Fibroblast of lung (primary cell): ENCODE measurements around the gene DOP1B. TPM values are rescaled to one million over a fixed set of nuclear protein-coding genes. Genes with fewer than 3 reads are reported as not detected.

ENCODE experiments used
- DNase-seq, 2 donors: peaks; one replicate each; pipeline versions ENCODE4 v3.0.0 to v3.0.0-alpha.2; 2010; ENCODE audit warnings: low read depth in 2 of 2
- H2AFZ ChIP-seq: 2 replicates; pipeline ENCODE4 v1.5.1; 2012; ENCODE audit warnings: low read length, control low read depth, inconsistent platforms
- H3K27ac ChIP-seq: 2 replicates; pipeline ENCODE4 v1.5.1; 2011; ENCODE audit warnings: low read length, control low read depth; ENCODE audit not compliant: insufficient read depth
- H3K27me3 ChIP-seq: 2 replicates; pipeline ENCODE4 v1.5.1; 2011; ENCODE audit warnings: mild to moderate bottlenecking, low read length; ENCODE audit not compliant: control insufficient read depth, insufficient read depth
- H3K36me3 ChIP-seq: 2 replicates; pipeline ENCODE4 v1.5.1; 2011; ENCODE audit warnings: low read length; ENCODE audit not compliant: control insufficient read depth, insufficient read depth
- H3K4me1 ChIP-seq: 2 replicates; pipeline ENCODE4 v1.5.1; 2011; ENCODE audit warnings: low read length; ENCODE audit not compliant: control insufficient read depth, insufficient read depth; ENCODE audit errors: extremely low read depth
- H3K4me2 ChIP-seq: 2 replicates; pipeline ENCODE4 v1.5.1; 2011; ENCODE audit warnings: low read length, control low read depth; ENCODE audit not compliant: insufficient read depth; ENCODE audit errors: extremely low read depth
- H3K4me3 ChIP-seq, 4 experiments: fragments of 200-600 bp in 1 of 4; sonication (generic) in 1 of 4; replicated peaks in 1 of 4; 2 replicates each; pipeline ENCODE4 v1.5.1; 2011 to 2016; ENCODE audit warnings: low read length in 4 of 4, low read depth in 3 of 4, mild to moderate bottlenecking in 3 of 4, control low read depth in 2 of 4, inconsistent platforms in 1 of 4, mixed read lengths in 1 of 4; ENCODE audit not compliant: insufficient read depth in 1 of 4; ENCODE audit errors: control extremely low read depth in 1 of 4
- H3K79me2 ChIP-seq: 2 replicates; pipeline ENCODE4 v1.5.1; 2012; ENCODE audit warnings: mild to moderate bottlenecking, low read length, inconsistent platforms; ENCODE audit not compliant: control insufficient read depth, insufficient read depth
- H3K9ac ChIP-seq: 2 replicates; pipeline ENCODE4 v1.5.1; 2011; ENCODE audit warnings: mild to moderate bottlenecking, low read length, control low read depth; ENCODE audit not compliant: insufficient read depth
- H3K9me3 ChIP-seq: 2 replicates; pipeline ENCODE4 v1.5.1; 2012; ENCODE audit warnings: low read depth, low read length; ENCODE audit not compliant: control insufficient read depth, insufficient read depth
- H4K20me1 ChIP-seq: 2 replicates; pipeline ENCODE4 v1.5.1; 2011; ENCODE audit warnings: low read length; ENCODE audit not compliant: control insufficient read depth, insufficient read depth; ENCODE audit errors: extremely low read depth
- CTCF ChIP-seq, 2 donors: IDR thresholded peaks in 1 of 2; conservative IDR thresholded peaks in 1 of 2; 1 replicate in 1 of 2; 2 replicates in 1 of 2; pipeline ENCODE4 v1.5.1; 2011 to 2012; ENCODE audit warnings: low read length in 2 of 2, control low read depth in 1 of 2, inconsistent platforms in 1 of 2, low read depth in 1 of 2, mild to moderate bottlenecking in 1 of 2
- EZH2 ChIP-seq: IDR thresholded peaks from 2 replicates; pipeline ENCODE4 v1.5.1; 2012; ENCODE audit warnings: low read length, control low read depth, mild to moderate bottlenecking; ENCODE audit errors: missing control alignments
- polyA plus RNA-seq, 2 donors: library from polyadenylated mRNA; depleted of rRNA in 1 of 2; stranded (reverse) in 1 of 2; unstranded in 1 of 2; fragments of >200 nt; gene quantifications; 2 replicates each; pipeline ENCODE4 v1.2.1, GENCODE V29; 2011 to 2012; ENCODE audit warnings: missing spikeins in 1 of 2
- total RNA-seq: library from RNA; depleted of rRNA; stranded (reverse); fragments of >200 nt; gene quantifications from 2 replicates; pipeline ENCODE4 v1.2.1, GENCODE V29; 2014

DOP1B gene
- total and polyA plus RNA-seq, 2 donors (not counting 1 experiment from before 2014, with no cell fraction given), result 6.1 to 18.3 TPM

GRCh38 chr21:36117286-36117741 lies 39.3 kb upstream of the DOP1B start:
- H3K27me3 ChIP-seq, result no peaks in the 10 kb centered on the region
- no peak overlapping the region for H3K9ac ChIP-seq
- H3K4me2 ChIP-seq, result no peak overlapping the region
- no peak overlapping the region for H2AFZ ChIP-seq
- H4K20me1 ChIP-seq, result no peaks in the 10 kb centered on the region
- no peak for DNase-seq
- H3K4me1 ChIP-seq, result peaks cover 7% of the 10 kb centered on the region
- H3K27ac ChIP-seq, result no peak overlapping the region
- TF ChIP-seq EZH2 (no peak), CTCF (conservative IDR thresholded peaks at IDR 0.05 in 1 of 2, IDR thresholded peaks at IDR 0.05 in 1 of 2; ENCODE audit: low read depth in 1 of 2, low read length in 2 of 2) (no peak)
- H3K79me2 ChIP-seq, result no peaks in the 10 kb centered on the region
- no peaks in the 10 kb centered on the region for H3K36me3 ChIP-seq
- H3K4me3 ChIP-seq, result no peak overlapping the region
- no peaks in the 10 kb centered on the region for H3K9me3 ChIP-seq

DNA sequence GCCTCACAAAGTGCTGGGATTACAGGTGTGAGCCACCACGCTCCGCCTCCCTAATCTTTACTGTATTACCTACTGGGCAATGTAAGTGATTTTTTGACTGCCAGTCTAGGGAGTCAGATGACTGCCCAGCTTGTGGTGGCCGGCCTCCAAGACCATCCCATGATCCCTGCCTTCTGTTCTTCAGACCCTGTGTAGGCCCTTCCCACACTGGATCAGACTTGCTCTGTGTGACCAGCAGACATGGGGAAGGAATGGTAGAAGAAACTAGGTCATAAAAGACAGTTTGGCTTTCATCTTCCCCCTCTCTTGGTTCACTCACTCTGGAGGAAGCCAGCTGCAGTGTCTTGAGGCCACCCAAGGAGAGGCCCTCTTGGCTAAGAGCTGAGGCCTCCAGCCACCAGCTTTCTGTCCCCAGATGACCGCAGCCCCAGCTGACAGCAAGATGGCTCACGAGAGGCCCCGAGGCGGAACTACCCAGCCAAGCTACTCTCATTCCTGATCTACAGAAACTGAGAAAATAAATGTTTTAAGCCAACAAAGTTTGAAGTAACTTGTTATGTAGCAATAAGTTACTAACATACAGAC lies 36.2 kb upstream of the DOP1B start:
- no peak overlapping the region for H3K4me2 ChIP-seq
- no peaks in the 10 kb centered on the region for H3K36me3 ChIP-seq
- TF ChIP-seq CTCF (conservative IDR thresholded peaks at IDR 0.05 in 1 of 2, IDR thresholded peaks at IDR 0.05 in 1 of 2; ENCODE audit: low read depth in 1 of 2, low read length in 2 of 2), result no peak
- TF ChIP-seq EZH2, result no peak
- H3K27ac ChIP-seq, result no peak overlapping the region
- no peaks in the 10 kb centered on the region for H3K79me2 ChIP-seq
- H2AFZ ChIP-seq, result peak overlapping the region; percentile 4
- peak in 1 of 2 donors; percentile 43 for DNase-seq
- H3K9me3 ChIP-seq, result no peaks in the 10 kb centered on the region
- H3K27me3 ChIP-seq, result no peaks in the 10 kb centered on the region
- H3K9ac ChIP-seq, result no peak overlapping the region
- H3K4me1 ChIP-seq, result no peaks in the 10 kb centered on the region
- no peak overlapping the region for H3K4me3 ChIP-seq
- no peaks in the 10 kb centered on the region for H4K20me1 ChIP-seq

- peaks cover 3% of the 10 kb centered on the region for H3K4me1 ChIP-seq
- no peaks in the 10 kb centered on the region for H3K27me3 ChIP-seq
- H3K9me3 ChIP-seq, result no peaks in the 10 kb centered on the region
- TF ChIP-seq CTCF (conservative IDR thresholded peaks at IDR 0.05 in 1 of 2, IDR thresholded peaks at IDR 0.05 in 1 of 2; ENCODE audit: low read depth in 1 of 2, low read length in 2 of 2) (peak in 1 of 2 donors; percentile 34), EZH2 (no peak)
- no peaks in the 10 kb centered on the region for H4K20me1 ChIP-seq
- no peak overlapping the region for H3K4me3 ChIP-seq
- H2AFZ ChIP-seq, result no peak overlapping the region
- H3K79me2 ChIP-seq, result no peaks in the 10 kb centered on the region
- H3K27ac ChIP-seq, result no peak overlapping the region
- H3K9ac ChIP-seq, result no peak overlapping the region
- no peaks in the 10 kb centered on the region for H3K36me3 ChIP-seq
- DNase-seq, result no peak
- no peak overlapping the region for H3K4me2 ChIP-seq
Observed at GRCh38 chr21:36122977-36123376, 33.6 kb upstream of the DOP1B start.
